Measurements from ENCODE around the gene MBD5.

The MBD5 gene

GRCh38 chr2:148218326-148219075, 197.6 kb downstream of the MBD5 start:
- DNase-seq (ENCODE audit: low read depth in 2 of 2), result no peak

GRCh38 chr2:148221166-148221565, 200.3 kb downstream of the MBD5 start:
- DNase-seq (ENCODE audit: low read depth in 2 of 2), result no peak

GRCh38 chr2:148221926-148222325, 201.0 kb downstream of the MBD5 start:
- no peak for DNase-seq (ENCODE audit: low read depth in 2 of 2)

GRCh38 chr2:148231858-148232257, 211.0 kb downstream of the MBD5 start:
- DNase-seq (ENCODE audit: low read depth in 2 of 2), result no peak

GRCh38 chr2:148234143-148234542, 213.3 kb downstream of the MBD5 start:
- DNase-seq (ENCODE audit: low read depth in 2 of 2), result no peak

- no peak for DNase-seq (ENCODE audit: low read depth in 2 of 2)
Measured at GRCh38 chr2:148237911-148238310, 217.0 kb downstream of the MBD5 start.

GRCh38 chr2:148238561-148238960, 217.7 kb downstream of the MBD5 start:
- DNase-seq (ENCODE audit: low read depth in 2 of 2), result no peak

- no peak for DNase-seq (ENCODE audit: low read depth in 2 of 2)
Measured at GRCh38 chr2:148240838-148241237, 219.9 kb downstream of the MBD5 start.

- no peak for DNase-seq (ENCODE audit: low read depth in 2 of 2)
Measured at GRCh38 chr2:148244593-148245292, 223.9 kb downstream of the MBD5 start.

- no peak for DNase-seq (ENCODE audit: low read depth in 2 of 2)
Measured at GRCh38 chr2:148251993-148252392, 231.1 kb downstream of the MBD5 start.

GRCh38 chr2:148252646-148253045, 231.8 kb downstream of the MBD5 start:
- no peak for DNase-seq (ENCODE audit: low read depth in 2 of 2)

- no peak for DNase-seq (ENCODE audit: low read depth in 2 of 2)
Measured at GRCh38 chr2:148253685-148254084, 232.8 kb downstream of the MBD5 start.

- no peak for DNase-seq (ENCODE audit: low read depth in 2 of 2)
Measured at GRCh38 chr2:148255929-148256328, 235.0 kb downstream of the MBD5 start.

GRCh38 chr2:148257276-148257675, 236.4 kb downstream of the MBD5 start:
- no peak for DNase-seq (ENCODE audit: low read depth in 2 of 2)

GRCh38 chr2:148258124-148258523, 237.2 kb downstream of the MBD5 start:
- no peak for DNase-seq (ENCODE audit: low read depth in 2 of 2)

- no peak for DNase-seq (ENCODE audit: low read depth in 2 of 2)
Measured at GRCh38 chr2:148259674-148260073, 238.8 kb downstream of the MBD5 start.

GRCh38 chr2:148263890-148264289, 243.0 kb downstream of the MBD5 start:
- DNase-seq (ENCODE audit: low read depth in 2 of 2), result no peak

GRCh38 chr2:148273158-148273691, 252.3 kb downstream of the MBD5 start:
- no peak for DNase-seq (ENCODE audit: low read depth in 2 of 2)

GRCh38 chr2:148279216-148279615, 258.3 kb downstream of the MBD5 start:
- DNase-seq (ENCODE audit: low read depth in 2 of 2), result no peak

GRCh38 chr2:148282201-148282600, 261.3 kb downstream of the MBD5 start:
- no peak for DNase-seq (ENCODE audit: low read depth in 2 of 2)

- DNase-seq (ENCODE audit: low read depth in 2 of 2), result no peak
Measured at GRCh38 chr2:148292431-148292830, 271.5 kb downstream of the MBD5 start.

- DNase-seq (ENCODE audit: low read depth in 2 of 2), result no peak
Measured at GRCh38 chr2:148298196-148298595, 277.3 kb downstream of the MBD5 start.

- no peak for DNase-seq (ENCODE audit: low read depth in 2 of 2)
Measured at GRCh38 chr2:148299616-148300015, 278.7 kb downstream of the MBD5 start.
